ENCODE results near the gene MYOT.

Gene MYOT

DNA sequence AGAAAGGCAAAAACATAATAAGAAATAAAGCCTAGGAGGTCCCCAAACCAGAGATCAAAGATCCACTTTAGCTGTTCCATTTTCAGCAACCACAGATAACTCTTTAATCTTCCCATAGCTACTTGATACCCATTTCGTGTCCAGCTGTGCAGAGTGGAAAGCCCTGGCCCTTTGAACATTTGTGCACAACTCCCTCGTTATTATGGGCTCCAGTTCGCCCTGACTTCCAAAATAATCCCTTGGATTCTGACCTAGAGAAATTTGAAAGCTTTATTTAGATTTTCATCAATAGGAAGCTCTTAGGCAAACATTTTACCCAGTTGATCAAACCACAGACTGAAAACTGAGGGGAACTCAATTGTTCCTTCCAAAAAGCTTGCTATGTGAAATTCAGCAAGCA is 4.8 kb downstream of the MYOT start:
- H3K4me3 ChIP-seq (ENCODE audit: low read depth, low read length), result no peak overlapping the region
- H3K27me3 ChIP-seq (ENCODE audit: insufficient read depth, low read length), result no peaks in the 10 kb centered on the region
- H3K36me3 ChIP-seq (ENCODE audit: insufficient read depth, low read length), result no peaks in the 10 kb centered on the region
- no peaks in the 10 kb centered on the region for H3K4me1 ChIP-seq (ENCODE audit: control insufficient read depth, insufficient read depth, low read length, unreplicated experiment)
- H2AFZ ChIP-seq (ENCODE audit: low read length, unreplicated experiment), result no peak overlapping the region
- no peaks in the 10 kb centered on the region for H3K79me2 ChIP-seq (ENCODE audit: control insufficient read depth, insufficient read depth, low read length, unreplicated experiment)
- H3K27ac ChIP-seq (ENCODE audit: low read depth, low read length), result no peak overlapping the region

DNA sequence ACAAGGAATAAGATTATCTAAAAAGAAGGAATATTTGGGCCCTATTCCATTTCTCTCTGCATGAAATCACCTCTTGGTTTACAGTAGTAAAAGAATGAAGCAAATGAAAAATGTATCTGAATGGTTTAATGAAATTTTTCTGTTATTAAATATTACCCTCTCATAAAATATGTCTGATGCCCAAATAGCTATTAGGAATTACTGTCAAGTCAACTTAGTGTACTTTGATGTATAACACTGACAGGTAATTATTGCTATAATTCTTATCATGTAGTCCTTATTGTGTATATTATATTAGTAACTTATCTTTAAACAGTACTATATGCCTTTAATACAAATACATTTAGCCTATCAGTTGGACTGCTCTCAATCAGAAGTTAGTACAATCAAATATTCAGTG is 8.4 kb downstream of the MYOT start:
- no peaks in the 10 kb centered on the region for H3K27me3 ChIP-seq (ENCODE audit: insufficient read depth, low read length)
- H3K36me3 ChIP-seq (ENCODE audit: insufficient read depth, low read length), result no peaks in the 10 kb centered on the region
- no peak overlapping the region for H2AFZ ChIP-seq (ENCODE audit: low read length, unreplicated experiment)
- no peak overlapping the region for H3K4me3 ChIP-seq (ENCODE audit: low read depth, low read length)
- H3K79me2 ChIP-seq (ENCODE audit: control insufficient read depth, insufficient read depth, low read length, unreplicated experiment), result no peaks in the 10 kb centered on the region
- no peak overlapping the region for H3K27ac ChIP-seq (ENCODE audit: low read depth, low read length)
- H3K4me1 ChIP-seq (ENCODE audit: control insufficient read depth, insufficient read depth, low read length, unreplicated experiment), result peaks cover 13% of the 10 kb centered on the region

DNA sequence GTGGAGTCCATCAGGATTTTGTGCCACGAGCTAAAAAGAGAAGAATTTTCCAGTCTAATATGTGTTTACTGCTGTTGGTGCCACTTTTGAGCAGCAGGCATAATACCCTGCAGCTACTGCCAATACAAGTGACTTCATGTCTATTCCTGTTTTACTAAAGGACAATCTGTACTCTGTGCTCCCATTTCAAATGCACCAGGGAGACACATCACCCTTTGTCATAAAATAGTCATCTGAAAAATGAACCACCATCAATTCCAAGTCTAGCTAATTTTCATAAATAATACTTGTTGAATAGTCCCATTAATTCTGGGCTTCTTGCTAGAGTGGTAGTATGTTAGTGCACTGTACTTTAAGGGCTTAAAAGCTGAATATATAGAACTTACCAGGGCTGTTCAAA is 12.7 kb downstream of the MYOT start:
- H2AFZ ChIP-seq (ENCODE audit: low read length, unreplicated experiment), result peak overlapping the region; percentile 77
- H3K36me3 ChIP-seq (ENCODE audit: insufficient read depth, low read length), result no peaks in the 10 kb centered on the region
- no peaks in the 10 kb centered on the region for H3K79me2 ChIP-seq (ENCODE audit: control insufficient read depth, insufficient read depth, low read length, unreplicated experiment)
- H3K27ac ChIP-seq (ENCODE audit: low read depth, low read length), result no peak overlapping the region; the same call in 1 of the 2 replicates
- no peaks in the 10 kb centered on the region for H3K27me3 ChIP-seq (ENCODE audit: insufficient read depth, low read length)
- peak overlapping the region; percentile 33; the same call in 1 of the 2 replicates for H3K4me3 ChIP-seq (ENCODE audit: low read depth, low read length)
- H3K4me1 ChIP-seq (ENCODE audit: control insufficient read depth, insufficient read depth, low read length, unreplicated experiment), result peaks cover 28% of the 10 kb centered on the region

DNA sequence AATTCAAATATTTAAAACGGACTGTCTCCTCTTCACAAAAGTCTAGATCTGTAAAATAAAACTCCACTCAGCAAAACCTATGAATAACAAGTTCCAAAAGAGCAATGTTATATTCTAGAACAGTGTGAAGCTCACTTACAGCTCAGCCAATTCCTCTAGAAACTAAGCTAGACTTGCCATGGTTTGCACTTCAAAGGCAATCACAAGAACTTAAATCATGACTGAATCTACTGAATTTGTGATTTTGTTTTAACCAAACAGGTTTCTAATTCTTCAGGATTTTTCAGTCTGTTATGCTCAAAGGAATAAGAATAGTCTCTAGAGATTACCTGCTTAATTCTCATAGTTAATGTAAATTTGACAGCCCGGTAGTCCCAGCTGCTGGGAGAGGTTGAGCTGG is 20.2 kb downstream of the MYOT start:
- H3K4me3 ChIP-seq (ENCODE audit: low read depth, low read length), result no peak overlapping the region
- H3K4me1 ChIP-seq (ENCODE audit: control insufficient read depth, insufficient read depth, low read length, unreplicated experiment), result peaks cover 15% of the 10 kb centered on the region
- H3K27ac ChIP-seq (ENCODE audit: low read depth, low read length), result no peak overlapping the region
- no peaks in the 10 kb centered on the region for H3K27me3 ChIP-seq (ENCODE audit: insufficient read depth, low read length)
- H3K79me2 ChIP-seq (ENCODE audit: control insufficient read depth, insufficient read depth, low read length, unreplicated experiment), result no peaks in the 10 kb centered on the region
- H3K36me3 ChIP-seq (ENCODE audit: insufficient read depth, low read length), result no peaks in the 10 kb centered on the region
- no peak overlapping the region for H2AFZ ChIP-seq (ENCODE audit: low read length, unreplicated experiment)

DNA sequence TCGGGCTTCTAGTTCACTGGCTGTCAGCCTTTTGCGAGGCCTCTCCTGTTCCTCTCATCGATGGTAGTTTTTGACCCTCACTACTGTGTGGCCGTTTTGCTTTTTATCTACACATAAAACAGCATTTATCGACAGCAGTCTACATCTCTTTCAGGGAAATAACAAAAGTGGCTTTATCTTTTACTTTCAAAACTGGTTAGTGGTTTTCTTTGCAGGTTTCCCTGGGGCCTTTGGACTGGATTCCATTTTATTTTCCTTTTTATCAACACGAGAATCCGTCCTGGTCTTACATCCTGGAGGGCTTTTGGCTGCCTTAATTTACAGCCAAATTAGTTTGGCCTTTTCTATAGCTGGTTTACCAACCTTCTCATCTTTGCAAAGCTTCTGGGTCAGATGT is 20.8 kb downstream of the MYOT start:
- H3K4me1 ChIP-seq (ENCODE audit: control insufficient read depth, insufficient read depth, low read length, unreplicated experiment), result peaks cover 10% of the 10 kb centered on the region
- no peaks in the 10 kb centered on the region for H3K36me3 ChIP-seq (ENCODE audit: insufficient read depth, low read length)
- H3K27ac ChIP-seq (ENCODE audit: low read depth, low read length), result no peak overlapping the region
- H2AFZ ChIP-seq (ENCODE audit: low read length, unreplicated experiment), result peak overlapping the region; percentile 86
- peak overlapping the region; percentile 70 for H3K4me3 ChIP-seq (ENCODE audit: low read depth, low read length)
- no peaks in the 10 kb centered on the region for H3K79me2 ChIP-seq (ENCODE audit: control insufficient read depth, insufficient read depth, low read length, unreplicated experiment)
- no peaks in the 10 kb centered on the region for H3K27me3 ChIP-seq (ENCODE audit: insufficient read depth, low read length)

DNA sequence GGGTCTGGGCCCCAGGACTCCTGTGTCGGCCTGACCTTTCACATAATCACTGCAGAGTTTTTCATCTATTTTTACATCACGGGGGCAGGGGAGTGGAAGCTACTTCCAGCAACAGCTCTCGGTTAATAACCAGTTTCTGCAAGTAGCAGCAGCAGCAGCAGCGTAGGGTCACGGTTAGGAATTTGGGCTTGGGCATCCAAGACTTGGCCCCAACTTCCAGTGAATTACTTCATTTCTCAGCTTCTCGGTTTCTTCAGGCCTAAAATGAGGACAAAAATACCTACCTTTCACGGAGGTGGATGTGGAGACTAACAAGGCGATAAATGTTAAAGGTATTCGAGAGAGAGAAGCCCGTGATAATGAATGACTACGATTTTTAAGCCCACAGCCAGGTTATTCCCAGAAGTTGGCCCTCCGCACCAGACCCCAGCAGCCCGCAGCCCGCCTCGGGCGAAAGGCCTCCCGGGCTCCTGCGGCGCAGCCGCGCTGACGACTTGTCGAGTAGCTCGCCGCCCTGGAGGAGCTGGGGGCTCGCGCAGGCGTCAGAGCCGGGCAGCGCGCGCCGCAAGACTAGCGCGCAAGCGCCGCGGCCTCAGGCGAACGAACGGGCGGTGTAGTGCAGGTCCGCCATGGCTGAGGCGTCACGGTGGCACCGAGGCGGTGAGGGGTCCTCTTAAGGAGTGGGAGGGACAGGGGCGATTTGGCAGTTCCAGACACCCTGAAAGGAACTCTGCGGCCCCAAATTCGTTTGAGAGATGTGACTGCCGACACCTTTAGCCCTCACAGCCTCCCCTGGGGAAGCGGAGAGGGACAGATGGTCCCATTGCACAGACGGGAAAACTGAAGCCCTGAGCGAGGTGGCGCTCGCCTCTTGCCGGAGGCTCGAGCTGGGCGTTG is 21.5 kb downstream of the MYOT start, which contains the start of gene PKD2L2:
TSS of gene PKD2L2 (plus strand) at position 595 of the 897 bp plus-strand sequence. CDS start at position 630, 35 bp downstream.
- no peaks in the 10 kb centered on the region for H3K36me3 ChIP-seq (ENCODE audit: insufficient read depth, low read length)
- no peaks in the 10 kb centered on the region for H3K27me3 ChIP-seq (ENCODE audit: insufficient read depth, low read length)
- H3K4me3 ChIP-seq (ENCODE audit: low read depth, low read length), result peak within 1 kb of the TSS; percentile 70
- no peak within 1 kb of the TSS for H3K27ac ChIP-seq (ENCODE audit: low read depth, low read length)
- H3K79me2 ChIP-seq (ENCODE audit: control insufficient read depth, insufficient read depth, low read length, unreplicated experiment), result no peaks in the 10 kb centered on the region
- peaks cover 7% of the 10 kb centered on the region for H3K4me1 ChIP-seq (ENCODE audit: control insufficient read depth, insufficient read depth, low read length, unreplicated experiment)
- peak within 1 kb of the TSS; percentile 86 for H2AFZ ChIP-seq (ENCODE audit: low read length, unreplicated experiment)

DNA sequence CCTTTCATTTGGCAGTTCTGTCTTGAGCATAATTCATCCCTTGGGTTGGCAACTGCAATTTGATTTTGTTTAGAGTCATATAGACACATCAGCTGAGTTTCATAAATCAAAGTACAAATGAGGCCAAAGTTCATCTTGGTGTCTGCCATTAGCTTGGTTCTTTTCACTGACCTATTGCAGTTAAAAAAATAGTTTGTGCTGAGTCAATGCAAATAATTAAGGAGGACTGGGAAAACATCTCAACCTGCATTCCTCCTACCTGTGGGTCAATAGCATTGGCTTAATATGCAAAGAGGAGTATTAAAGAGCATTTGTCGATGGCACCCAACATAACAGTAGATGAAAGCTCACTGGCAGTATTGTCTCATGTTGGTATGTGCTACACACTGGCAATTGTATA is 23.2 kb downstream of the MYOT start:
- Histone ChIP-seq H3K27me3 (ENCODE audit: insufficient read depth, low read length) (no peaks in the 10 kb centered on the region), H3K36me3 (ENCODE audit: insufficient read depth, low read length) (no peaks in the 10 kb centered on the region), H3K79me2 (ENCODE audit: control insufficient read depth, insufficient read depth, low read length, unreplicated experiment) (no peaks in the 10 kb centered on the region), H3K4me3 (ENCODE audit: low read depth, low read length) (no peak overlapping the region), H3K4me1 (ENCODE audit: control insufficient read depth, insufficient read depth, low read length, unreplicated experiment) (peaks cover 7% of the 10 kb centered on the region), H3K27ac (ENCODE audit: low read depth, low read length) (no peak overlapping the region), H2AFZ (ENCODE audit: low read length, unreplicated experiment) (no peak overlapping the region)

DNA sequence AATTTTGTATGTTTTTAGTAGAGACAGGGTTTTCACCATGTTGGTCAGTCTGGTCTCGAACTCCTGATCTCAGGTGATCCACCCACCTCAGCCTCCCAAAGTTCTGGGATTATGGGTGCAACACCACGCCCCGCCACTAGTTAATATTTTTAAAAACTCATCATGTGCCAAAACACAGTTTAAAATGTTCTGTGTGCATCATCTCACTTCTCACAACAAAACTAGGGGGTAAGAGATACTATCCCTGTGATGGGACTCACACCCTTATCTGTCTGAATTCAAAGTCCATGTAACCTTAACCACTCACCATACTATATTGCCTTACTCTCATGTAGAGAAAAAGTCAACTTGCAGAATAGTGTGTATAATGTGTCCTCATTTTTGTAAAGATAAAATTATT is 24.2 kb downstream of the MYOT start:
- H2AFZ ChIP-seq (ENCODE audit: low read length, unreplicated experiment), result no peak overlapping the region
- peaks cover 7% of the 10 kb centered on the region for H3K4me1 ChIP-seq (ENCODE audit: control insufficient read depth, insufficient read depth, low read length, unreplicated experiment)

DNA sequence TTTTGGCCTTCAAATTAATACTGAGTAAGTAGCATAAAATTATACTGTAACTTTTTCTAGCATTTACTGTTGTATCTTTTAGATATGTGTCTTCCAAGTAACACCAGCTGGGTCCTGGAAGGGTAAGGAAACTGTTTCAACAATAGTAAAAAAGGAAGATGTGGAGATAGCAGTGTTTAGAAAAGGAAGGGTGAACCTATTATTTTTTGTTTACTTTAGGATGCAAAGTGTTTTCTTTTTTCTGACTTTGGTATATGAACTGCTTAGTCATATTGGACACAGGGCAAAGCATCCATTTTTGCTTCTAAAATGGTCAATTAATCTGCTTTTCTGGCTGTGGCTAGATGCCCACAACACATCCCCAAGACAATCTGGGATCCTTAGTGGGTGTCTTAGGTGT is 26.9 kb downstream of the MYOT start:
- H2AFZ ChIP-seq (ENCODE audit: low read length, unreplicated experiment), result no peak overlapping the region
- H3K36me3 ChIP-seq (ENCODE audit: insufficient read depth, low read length), result no peaks in the 10 kb centered on the region
- H3K4me1 ChIP-seq (ENCODE audit: control insufficient read depth, insufficient read depth, low read length, unreplicated experiment), result peaks cover 7% of the 10 kb centered on the region
- no peaks in the 10 kb centered on the region for H3K27me3 ChIP-seq (ENCODE audit: insufficient read depth, low read length)
- no peaks in the 10 kb centered on the region for H3K79me2 ChIP-seq (ENCODE audit: control insufficient read depth, insufficient read depth, low read length, unreplicated experiment)
- no peak overlapping the region for H3K27ac ChIP-seq (ENCODE audit: low read depth, low read length)
- no peak overlapping the region for H3K4me3 ChIP-seq (ENCODE audit: low read depth, low read length)

More for the DNA sequence above, 24.2 kb downstream of the MYOT start:
- H3K4me3 ChIP-seq (ENCODE audit: low read depth, low read length), result no peak overlapping the region
- no peaks in the 10 kb centered on the region for H3K36me3 ChIP-seq (ENCODE audit: insufficient read depth, low read length)
- no peaks in the 10 kb centered on the region for H3K27me3 ChIP-seq (ENCODE audit: insufficient read depth, low read length)
- H3K79me2 ChIP-seq (ENCODE audit: control insufficient read depth, insufficient read depth, low read length, unreplicated experiment), result no peaks in the 10 kb centered on the region
- no peak overlapping the region for H3K27ac ChIP-seq (ENCODE audit: low read depth, low read length)

DNA sequence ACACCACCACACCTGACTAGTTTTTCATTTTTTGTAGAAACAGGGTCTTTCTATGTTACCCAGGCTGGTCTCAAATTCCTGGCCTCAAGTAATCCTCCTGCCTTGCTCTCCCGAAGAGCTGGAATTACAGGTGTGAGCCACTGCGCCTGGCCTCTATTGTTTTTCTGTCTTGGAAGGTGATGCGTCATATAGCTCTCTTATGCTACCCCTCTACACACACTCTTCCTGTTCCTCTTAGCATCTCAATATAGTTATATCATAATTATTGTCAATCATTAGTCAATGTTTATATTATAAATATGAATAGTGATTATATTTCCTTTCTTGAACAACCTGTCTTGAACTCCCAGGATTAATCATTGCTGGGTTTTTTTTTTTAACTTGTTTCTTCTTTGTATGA is 28.9 kb downstream of the MYOT start:
- Histone ChIP-seq H3K27me3 (ENCODE audit: insufficient read depth, low read length) (no peaks in the 10 kb centered on the region), H3K36me3 (ENCODE audit: insufficient read depth, low read length) (no peaks in the 10 kb centered on the region), H3K4me1 (ENCODE audit: control insufficient read depth, insufficient read depth, low read length, unreplicated experiment) (peaks cover 7% of the 10 kb centered on the region), H3K27ac (ENCODE audit: low read depth, low read length) (no peak overlapping the region), H3K79me2 (ENCODE audit: control insufficient read depth, insufficient read depth, low read length, unreplicated experiment) (no peaks in the 10 kb centered on the region), H3K4me3 (ENCODE audit: low read depth, low read length) (no peak overlapping the region), H2AFZ (ENCODE audit: low read length, unreplicated experiment) (no peak overlapping the region)

DNA sequence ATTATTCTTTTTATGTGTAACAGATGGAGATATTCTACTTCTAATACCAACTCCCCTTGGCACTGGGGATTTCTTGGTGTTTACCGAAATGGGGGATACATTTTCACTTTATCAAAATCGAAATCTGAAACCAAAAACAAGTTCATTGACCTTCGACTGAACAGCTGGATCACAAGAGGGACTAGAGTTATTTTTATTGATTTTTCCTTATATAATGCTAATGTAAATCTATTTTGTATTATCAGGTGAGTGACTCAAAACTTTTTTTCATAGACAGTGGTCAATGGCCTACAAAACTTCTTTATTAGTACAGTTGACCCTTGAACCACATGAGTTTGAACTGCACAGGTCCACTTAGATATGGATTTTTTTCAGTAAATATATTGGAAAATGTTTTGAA is 31.8 kb downstream of the MYOT start:
- no peak overlapping the region for H3K27ac ChIP-seq (ENCODE audit: low read depth, low read length)
- H3K36me3 ChIP-seq (ENCODE audit: insufficient read depth, low read length), result no peaks in the 10 kb centered on the region
- H2AFZ ChIP-seq (ENCODE audit: low read length, unreplicated experiment), result no peak overlapping the region
- no peaks in the 10 kb centered on the region for H3K79me2 ChIP-seq (ENCODE audit: control insufficient read depth, insufficient read depth, low read length, unreplicated experiment)
- peaks cover 3% of the 10 kb centered on the region for H3K4me1 ChIP-seq (ENCODE audit: control insufficient read depth, insufficient read depth, low read length, unreplicated experiment)
- H3K27me3 ChIP-seq (ENCODE audit: insufficient read depth, low read length), result no peaks in the 10 kb centered on the region
- H3K4me3 ChIP-seq (ENCODE audit: low read depth, low read length), result no peak overlapping the region
